Ectodermal cell (in vitro differentiated cells): ENCODE results near the gene ARFRP1. TPM values are rescaled to one million over a fixed set of nuclear protein-coding genes. Genes with fewer than 3 reads are reported as not detected.

Experiments
- H3K27ac ChIP-seq: 2 replicates; pipeline ENCODE4 v1.7.0; 2013; ENCODE audit warnings: mild to moderate bottlenecking, low read depth, low read length; ENCODE audit not compliant: insufficient read depth, poor library complexity, severe bottlenecking
- H3K27me3 ChIP-seq: 2 replicates; pipeline ENCODE4 v1.7.0; 2013; ENCODE audit warnings: mild to moderate bottlenecking, low read length; ENCODE audit not compliant: insufficient read depth, control insufficient read depth, poor library complexity, severe bottlenecking
- H3K36me3 ChIP-seq: one replicate; pipeline ENCODE4 v1.7.0; 2013; ENCODE audit warnings: low read length; ENCODE audit not compliant: control insufficient read depth, insufficient read depth
- H3K4me1 ChIP-seq: one replicate; pipeline ENCODE4 v1.7.0; 2013; ENCODE audit warnings: low read length; ENCODE audit not compliant: control insufficient read depth, insufficient read depth
- H3K4me3 ChIP-seq: 2 replicates; pipeline ENCODE4 v1.7.0; 2013; ENCODE audit warnings: low read depth, low read length, control low read depth; ENCODE audit not compliant: insufficient read depth
- H3K9me3 ChIP-seq: 2 replicates; pipeline ENCODE4 v1.7.0; 2013; ENCODE audit warnings: mild to moderate bottlenecking, low read length, moderate library complexity; ENCODE audit not compliant: control insufficient read depth
- WGBS, 2 experiments: methylation state at CpG; one replicate each; pipeline ENCODE4 v1.1.7; 2013; ENCODE audit warnings: missing lambda C conversion rate in 2 of 2; 5-methylcytosine and 5-hydroxymethylcytosine counted together
- polyA plus RNA-seq, 4 experiments: library from polyadenylated mRNA; stranded (reverse); fragments of 50-300 nt; gene quantifications; one replicate each; pipeline ENCODE4 v1.2.3, GENCODE V29; 2013

Gene ARFRP1, protein sequence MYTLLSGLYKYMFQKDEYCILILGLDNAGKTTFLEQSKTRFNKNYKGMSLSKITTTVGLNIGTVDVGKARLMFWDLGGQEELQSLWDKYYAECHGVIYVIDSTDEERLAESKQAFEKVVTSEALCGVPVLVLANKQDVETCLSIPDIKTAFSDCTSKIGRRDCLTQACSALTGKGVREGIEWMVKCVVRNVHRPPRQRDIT
- polyA plus RNA-seq (2013, experiment 1 of 4): 21.7 TPM
- polyA plus RNA-seq (2013, experiment 2 of 4): 27.9 TPM
- polyA plus RNA-seq (2013, experiment 3 of 4): 19.3 TPM
- polyA plus RNA-seq (2013, experiment 4 of 4): 20.9 TPM

DNA sequence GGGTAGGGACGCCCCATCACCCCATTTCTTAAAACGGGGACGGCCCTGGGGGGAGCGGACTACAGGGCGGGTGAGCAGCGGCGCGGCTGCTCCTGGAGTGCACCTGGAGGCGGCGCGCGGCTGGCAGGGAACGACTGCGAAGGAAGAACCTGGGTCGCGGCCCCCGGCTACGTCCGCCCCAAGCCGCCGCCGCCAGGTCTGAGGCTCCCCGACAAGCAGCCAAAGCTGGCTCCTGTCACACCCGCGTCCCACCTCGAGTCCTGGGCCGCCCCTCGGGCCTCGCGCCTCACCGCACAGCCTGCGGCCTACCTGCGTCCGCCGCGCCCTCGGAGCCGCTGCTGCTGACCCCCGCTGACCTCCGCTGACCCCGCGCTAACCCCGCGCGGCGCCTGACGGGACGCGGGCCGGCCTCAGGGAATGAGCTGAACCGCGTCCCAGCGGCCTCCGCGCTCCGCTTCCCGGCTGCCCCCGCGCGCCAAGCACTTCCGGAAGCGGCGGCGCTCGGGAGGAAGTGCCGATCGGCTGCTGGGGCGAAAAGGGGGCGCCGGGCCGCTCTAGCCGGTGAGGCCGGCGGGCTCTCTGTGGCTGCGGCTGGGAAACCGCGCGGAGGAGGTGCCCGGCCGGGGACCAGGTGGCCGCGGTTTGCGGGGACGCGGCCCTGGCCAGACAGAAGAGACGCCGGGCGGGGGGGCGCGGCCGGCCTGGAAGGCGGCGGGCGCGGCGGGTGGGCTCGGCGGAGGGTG lies at the start of gene ARFRP1, which contains the start of gene ZGPAT:
TSS of gene ARFRP1 (minus strand) at position 419 of the 743 bp plus-strand sequence. CDS start 885 bp downstream, outside the sequence.
TSS of gene ZGPAT (plus strand) at position 482 of the 743 bp plus-strand sequence. CDS start 542 bp downstream, outside the sequence.
- WGBS, 2 experiments: 0% methylated on average over 98 of the region's 98 CpGs
- Histone ChIP-seq H3K27me3 (no peaks in the 10 kb centered on the region), H3K27ac (peak within 1 kb of the TSS; percentile 60), H3K4me1 (peaks cover 5% of the 10 kb centered on the region), H3K4me3 (peak within 1 kb of the TSS; percentile 95), H3K36me3 (peaks cover 30% of the 10 kb centered on the region), H3K9me3 (no peaks in the 10 kb centered on the region)

DNA sequence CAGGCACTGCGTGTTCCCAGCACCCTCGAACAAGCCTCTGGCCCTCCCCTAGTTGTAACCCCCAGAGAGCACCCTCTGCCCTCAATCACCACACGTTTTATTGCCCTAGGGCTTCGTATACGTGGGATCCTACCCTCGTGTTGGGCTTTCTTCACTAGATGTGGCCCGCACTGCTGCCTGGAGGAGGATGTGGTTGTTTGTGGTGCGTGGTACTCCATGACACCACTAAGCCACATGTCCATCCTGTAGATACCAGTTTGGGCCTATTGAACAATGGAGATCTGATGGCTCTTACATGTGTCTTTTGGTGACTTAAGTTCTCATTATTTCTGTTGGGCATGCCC lies 48.8 kb upstream of the ARFRP1 start:
- Histone ChIP-seq H3K27ac (no peak overlapping the region), H3K27me3 (no peaks in the 10 kb centered on the region), H3K9me3 (no peaks in the 10 kb centered on the region), H3K4me1 (no peaks in the 10 kb centered on the region), H3K4me3 (no peak overlapping the region), H3K36me3 (no peaks in the 10 kb centered on the region)
- WGBS, 2 experiments: 85 to 88% methylated on average over 8 of the region's 8 CpGs

DNA sequence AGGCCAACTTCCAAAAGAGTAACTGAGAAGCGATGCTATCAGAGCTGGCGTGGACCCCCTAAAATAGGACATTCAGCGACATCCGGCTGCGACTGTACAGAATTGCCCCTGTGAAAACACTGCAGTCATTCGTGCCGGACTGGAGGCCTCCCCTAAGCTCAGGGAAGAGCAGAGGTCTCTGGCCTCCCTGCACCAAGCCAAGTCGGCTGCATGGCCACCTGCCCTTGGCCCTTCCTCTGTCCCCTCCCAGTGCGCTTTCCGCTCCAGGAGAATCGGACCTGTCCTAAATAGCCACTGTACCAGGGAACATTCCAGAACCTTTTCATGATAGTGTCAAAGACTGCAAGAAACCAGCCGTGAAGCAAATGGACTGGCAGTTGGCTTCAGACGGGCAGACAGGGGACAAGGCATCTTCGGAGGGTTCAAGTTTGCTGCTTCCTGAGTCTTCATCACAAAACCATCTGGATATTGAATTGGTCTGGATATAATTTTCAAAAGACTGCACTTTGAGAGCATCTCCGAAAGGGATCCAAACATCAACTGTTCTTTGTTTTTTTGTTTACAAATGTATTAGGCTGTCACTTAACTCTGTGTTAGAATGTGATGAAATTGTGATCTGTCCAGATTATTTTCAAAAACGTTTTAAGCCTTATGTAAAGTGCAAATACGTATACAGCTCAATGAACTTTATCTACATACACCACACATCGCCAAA lies 48.3 kb upstream of the ARFRP1 start:
- Histone ChIP-seq H3K9me3 (no peaks in the 10 kb centered on the region), H3K27me3 (no peaks in the 10 kb centered on the region), H3K4me3 (no peak overlapping the region), H3K27ac (no peak overlapping the region), H3K4me1 (no peaks in the 10 kb centered on the region), H3K36me3 (no peaks in the 10 kb centered on the region)
- WGBS, 2 experiments: 89% methylated on average over 18 of the region's 18 CpGs

DNA sequence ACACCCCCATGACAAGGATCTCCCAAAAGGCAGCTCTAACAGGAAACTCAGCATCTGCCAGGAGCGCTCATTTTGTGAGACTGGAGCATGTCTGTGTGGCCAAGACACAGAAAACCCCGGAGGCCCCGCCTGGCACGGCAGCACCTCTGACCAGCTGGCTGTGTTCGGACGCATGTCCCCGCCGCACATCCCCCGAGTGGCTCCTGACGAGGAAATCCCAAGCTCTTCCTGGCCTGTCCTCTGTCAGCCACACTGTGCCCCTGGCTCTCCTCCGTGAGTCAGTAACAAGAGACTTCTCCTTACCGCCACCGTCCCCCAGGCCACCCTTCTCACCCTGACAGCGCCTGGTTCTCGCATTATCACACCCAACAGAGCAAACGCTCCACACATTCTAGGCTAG lies 46.2 kb upstream of the ARFRP1 start:
- no peaks in the 10 kb centered on the region for H3K27me3 ChIP-seq
- H3K27ac ChIP-seq: no peak overlapping the region
- H3K36me3 ChIP-seq: no peaks in the 10 kb centered on the region
- WGBS, 2 experiments: 83% methylated on average over 16 of the region's 16 CpGs
- no peaks in the 10 kb centered on the region for H3K9me3 ChIP-seq
- H3K4me1 ChIP-seq: no peaks in the 10 kb centered on the region
- no peak overlapping the region for H3K4me3 ChIP-seq

DNA sequence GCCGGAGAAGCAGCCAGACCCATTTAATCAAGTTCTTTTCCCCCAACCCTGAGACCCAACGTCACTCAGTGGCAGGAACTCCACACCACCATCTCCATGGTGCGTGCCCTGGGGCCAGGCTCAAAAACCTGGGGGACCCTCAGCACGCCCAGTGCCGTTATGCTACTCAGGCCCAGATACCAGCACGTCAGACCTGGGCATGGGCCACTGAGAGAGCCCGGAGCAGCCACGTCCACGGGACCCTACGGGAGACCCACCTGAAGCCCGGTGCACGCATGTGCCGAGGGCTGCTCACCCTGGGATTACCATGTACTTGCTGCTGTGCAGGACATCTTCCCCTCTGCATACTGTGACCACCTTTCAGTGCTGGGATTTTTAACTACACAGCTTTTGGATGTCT lies 45.6 kb upstream of the ARFRP1 start:
- Histone ChIP-seq H3K27me3 (no peaks in the 10 kb centered on the region), H3K4me3 (no peak overlapping the region), H3K9me3 (no peaks in the 10 kb centered on the region), H3K36me3 (no peaks in the 10 kb centered on the region), H3K4me1 (no peaks in the 10 kb centered on the region), H3K27ac (no peak overlapping the region)
- 94 to 95% methylated on average over 13 of the region's 13 CpGs for WGBS, 2 experiments

DNA sequence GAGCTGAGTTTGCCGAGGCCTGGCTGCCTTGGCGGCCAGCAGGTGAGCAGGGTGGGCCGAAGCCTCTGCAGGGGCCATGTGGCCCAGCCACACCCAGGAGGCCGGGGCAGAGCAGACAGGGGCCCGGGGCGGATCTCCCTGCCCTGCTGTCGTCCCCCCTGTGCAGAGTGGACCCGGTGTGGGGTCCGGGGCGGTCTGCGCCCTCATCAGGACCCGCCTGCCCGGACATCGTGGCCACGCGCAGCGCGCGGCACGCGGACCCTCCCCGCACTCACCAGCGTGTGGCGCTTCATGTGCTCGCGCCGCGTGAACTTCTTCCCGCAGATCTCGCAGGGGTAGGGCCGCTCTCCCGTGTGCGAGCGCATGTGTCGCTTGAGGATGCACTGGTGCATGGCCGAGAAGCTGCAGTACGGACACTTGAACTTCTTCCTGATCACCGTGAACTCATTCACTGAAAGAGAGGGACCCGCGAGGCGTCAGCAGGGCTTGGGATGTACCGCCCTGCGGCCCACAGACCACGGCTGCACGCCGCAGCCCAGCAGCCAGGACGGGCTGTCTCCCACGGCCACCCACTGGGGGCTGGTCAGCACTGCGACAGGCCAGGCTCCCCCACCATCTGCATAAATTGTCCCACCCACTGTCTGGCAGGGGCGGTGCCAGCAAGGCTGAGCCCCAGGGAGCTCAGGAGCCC lies 44.8 kb upstream of the ARFRP1 start:
- Histone ChIP-seq H3K9me3 (no peaks in the 10 kb centered on the region), H3K4me3 (no peak overlapping the region), H3K4me1 (no peaks in the 10 kb centered on the region), H3K27ac (no peak overlapping the region), H3K36me3 (no peaks in the 10 kb centered on the region), H3K27me3 (no peaks in the 10 kb centered on the region)
- 90 to 92% methylated on average over 50 of the region's 50 CpGs for WGBS, 2 experiments

DNA sequence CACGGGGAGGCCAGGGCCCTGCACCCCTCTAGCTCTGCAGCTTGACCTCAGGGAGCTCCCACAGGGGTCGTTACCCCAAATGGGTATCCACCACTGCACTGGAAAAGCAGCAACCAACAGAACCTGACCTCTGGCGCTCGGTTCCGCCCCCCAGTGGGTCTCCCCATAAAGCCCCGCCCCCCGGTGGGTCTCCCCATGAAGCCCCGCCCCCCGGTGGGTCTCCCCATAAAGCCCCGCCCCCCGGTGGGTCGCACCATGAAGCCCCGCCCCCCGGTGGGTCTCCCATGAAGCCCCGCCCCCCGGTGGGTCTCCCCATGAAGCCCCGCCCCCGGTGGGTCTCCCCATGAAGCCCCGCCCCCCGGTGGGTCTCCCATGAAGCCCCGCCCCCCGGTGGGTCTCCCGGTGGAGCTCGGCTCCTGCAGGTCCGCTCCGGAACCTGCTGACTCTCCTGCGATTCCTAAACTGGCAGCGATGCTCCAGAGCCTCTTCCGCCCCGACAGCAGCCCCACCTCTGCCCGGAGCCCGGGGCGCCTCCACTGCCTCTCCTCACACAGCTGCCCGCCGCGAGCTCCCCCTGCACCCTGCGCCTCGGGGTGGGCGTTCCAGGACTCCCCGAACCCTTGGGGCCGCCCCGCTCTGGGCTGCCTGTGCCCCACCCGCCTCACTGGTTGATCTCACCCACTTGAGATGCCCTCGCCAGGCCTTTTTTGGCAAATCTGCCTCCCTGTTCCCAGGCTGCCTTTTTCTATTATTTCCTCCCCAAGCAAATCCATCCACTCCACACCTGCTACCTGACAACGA lies 43.9 kb upstream of the ARFRP1 start:
- H3K4me3 ChIP-seq: no peak overlapping the region
- H3K36me3 ChIP-seq: no peaks in the 10 kb centered on the region
- 84 to 90% methylated on average over 42 to 45 of the region's 45 CpGs for WGBS, 2 experiments
- H3K9me3 ChIP-seq: no peaks in the 10 kb centered on the region
- H3K27ac ChIP-seq: no peak overlapping the region
- no peaks in the 10 kb centered on the region for H3K4me1 ChIP-seq
- no peaks in the 10 kb centered on the region for H3K27me3 ChIP-seq

DNA sequence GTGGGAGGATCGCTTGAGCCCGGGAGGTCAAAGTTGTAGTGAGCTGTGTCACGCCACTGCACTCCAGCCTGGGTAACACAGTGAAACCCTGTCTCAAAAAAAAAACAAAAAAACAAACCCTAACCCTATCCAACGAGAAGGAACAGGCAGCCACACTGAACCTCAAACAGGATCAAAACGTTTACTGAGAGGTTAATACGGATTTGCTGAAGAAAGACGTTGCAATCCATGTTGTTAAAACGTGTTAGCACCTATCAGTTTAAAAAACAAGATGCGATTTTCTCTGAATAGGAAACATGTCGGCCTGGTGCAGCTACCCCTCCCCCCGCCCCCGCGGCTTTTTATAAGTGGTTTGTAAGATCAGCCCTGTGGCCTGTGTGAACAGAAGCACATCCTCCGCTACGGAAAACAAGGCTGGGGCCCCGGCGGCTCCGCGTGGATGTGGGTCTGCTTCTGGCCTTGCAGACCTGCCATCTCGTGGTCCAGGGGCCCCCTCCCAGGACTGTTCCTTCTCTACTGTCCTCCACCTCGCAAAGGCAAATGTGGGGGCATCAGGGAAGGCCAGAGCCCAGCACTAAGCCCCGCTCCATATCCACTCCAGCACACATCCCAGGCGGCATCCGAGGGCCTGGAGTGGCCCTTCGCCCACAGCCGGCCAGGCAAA lies 43.2 kb upstream of the ARFRP1 start:
- Histone ChIP-seq H3K27ac (no peak overlapping the region), H3K36me3 (no peaks in the 10 kb centered on the region), H3K4me1 (no peaks in the 10 kb centered on the region), H3K27me3 (no peaks in the 10 kb centered on the region), H3K4me3 (no peak overlapping the region), H3K9me3 (no peaks in the 10 kb centered on the region)
- 84% methylated on average over 26 of the region's 26 CpGs for WGBS, 2 experiments
